Measurements from ENCODE around the gene NCKAP5L.

GRCh38 chr12:49863946-49864797 lies 36.0 kb upstream of the NCKAP5L start:
- TF ChIP-seq CTCF (IDR thresholded peaks at IDR 0.05 in 4 of 5, conservative IDR thresholded peaks at IDR 0.05 in 1 of 5) (no peak), POLR2A (IDR thresholded peaks at IDR 0.05) (no peak)
